LNCaP clone FGC (cell line): Measurements from ENCODE around the gene SLC24A3.

Source experiments
- DNase-seq: peaks from one replicate; pipeline ENCODE4 v3.0.0-alpha.2; 2011; ENCODE audit warnings: low read depth
- H3K4me3 ChIP-seq: 2 replicates; pipeline ENCODE4 v1.5.1; 2011; ENCODE audit warnings: mild to moderate bottlenecking, low read depth, low read length, control low read depth
- CTCF ChIP-seq: IDR thresholded peaks from 2 replicates; pipeline ENCODE4 v1.5.1; 2012; ENCODE audit warnings: mild to moderate bottlenecking; ENCODE audit not compliant: control insufficient read depth, insufficient read depth; ENCODE audit errors: extremely low read depth

SLC24A3 gene

GRCh38 chr20:19522071-19522801 is 309.8 kb downstream of the SLC24A3 start:
- no peak for TF ChIP-seq CTCF
- H3K4me3 ChIP-seq, result no peak overlapping the region
- no peak for DNase-seq

- H3K4me3 ChIP-seq, result no peak overlapping the region
- TF ChIP-seq CTCF, result no peak
- DNase-seq, result no peak
Measured at GRCh38 chr20:19522836-19523590, 310.6 kb downstream of the SLC24A3 start.

- no peak for TF ChIP-seq CTCF
- DNase-seq, result peak; percentile 94
- no peak overlapping the region for H3K4me3 ChIP-seq
Measured at GRCh38 chr20:19524691-19525090, 312.2 kb downstream of the SLC24A3 start.

- TF ChIP-seq CTCF, result no peak
- DNase-seq, result no peak
- no peak overlapping the region for H3K4me3 ChIP-seq
Measured at GRCh38 chr20:19527509-19527908, 315.1 kb downstream of the SLC24A3 start.

GRCh38 chr20:19528286-19529030 is 316.0 kb downstream of the SLC24A3 start:
- H3K4me3 ChIP-seq, result no peak overlapping the region
- no peak for TF ChIP-seq CTCF
- DNase-seq, result no peak

GRCh38 chr20:19530006-19530405 is 317.6 kb downstream of the SLC24A3 start:
- no peak for TF ChIP-seq CTCF
- H3K4me3 ChIP-seq, result no peak overlapping the region
- no peak for DNase-seq
